Osteocyte (in vitro differentiated cells): ENCODE measurements around the gene PARVG. TPM values are rescaled to one million over a fixed set of nuclear protein-coding genes. Genes with fewer than 3 reads are reported as not detected.

ENCODE experiments used
- DNase-seq: peaks from one replicate; pipeline ENCODE4 v3.0.0; 2021; ENCODE audit warnings: mixed read lengths; ENCODE audit not compliant: unreplicated experiment; ENCODE audit errors: extremely low spot score
- H3K27ac Mint-ChIP-seq: one replicate; pipeline ENCODE4 v1.8.0; 2021; ENCODE audit warnings: mild to moderate bottlenecking, mixed read lengths; ENCODE audit not compliant: unreplicated experiment
- H3K27me3 Mint-ChIP-seq: one replicate; pipeline ENCODE4 v1.8.0; 2021; ENCODE audit warnings: mixed read lengths; ENCODE audit not compliant: unreplicated experiment
- H3K36me3 Mint-ChIP-seq: one replicate; pipeline ENCODE4 v1.8.0; 2021; ENCODE audit warnings: mixed read lengths; ENCODE audit not compliant: unreplicated experiment
- H3K4me1 Mint-ChIP-seq: one replicate; pipeline ENCODE4 v1.8.0; 2021; ENCODE audit warnings: mixed read lengths; ENCODE audit not compliant: unreplicated experiment
- H3K4me3 Mint-ChIP-seq: one replicate; pipeline ENCODE4 v1.8.0; 2021; ENCODE audit warnings: mild to moderate bottlenecking, moderate library complexity, mixed read lengths; ENCODE audit not compliant: unreplicated experiment
- H3K9me3 Mint-ChIP-seq: one replicate; pipeline ENCODE4 v1.8.0; 2021; ENCODE audit warnings: mixed read lengths; ENCODE audit not compliant: unreplicated experiment
- total RNA-seq: library from RNA; stranded (reverse); gene quantifications from 2 replicates; pipeline ENCODE4 v1.2.1, GENCODE V29; 2021
- TF ChIP-seq, protein P1 (sequence below): fragments of 200-600 bp; sonication (generic); IDR thresholded peaks from 2 replicates; pipeline ENCODE4 v1.5.0; 2021; ENCODE audit warnings: antibody characterized with exemption, mild to moderate bottlenecking, moderate library complexity

The PARVG gene
- total RNA-seq, 1 donor from 2014 or later = not detected

DNA sequence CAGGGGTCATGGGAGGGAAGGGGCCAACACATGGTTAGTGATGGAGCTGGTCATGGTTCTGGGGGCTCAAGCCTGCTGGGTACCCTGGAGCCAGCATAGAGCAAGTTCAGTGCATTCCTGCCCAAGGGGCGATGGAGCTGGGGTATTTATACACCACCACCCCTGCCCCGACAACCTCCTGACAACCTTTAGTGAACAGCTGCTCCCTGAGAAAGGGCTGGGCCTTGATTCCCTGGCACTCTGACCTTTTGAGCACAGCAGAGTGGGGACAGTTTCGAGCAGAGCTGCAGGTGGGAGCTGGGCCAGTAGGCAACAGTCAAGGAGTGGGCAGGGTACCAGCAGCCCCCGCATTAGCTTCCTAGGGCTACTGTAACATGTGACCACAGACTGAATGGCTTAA lies 6.0 kb downstream of the PARVG start:
- TF ChIP-seq, protein P1, sequence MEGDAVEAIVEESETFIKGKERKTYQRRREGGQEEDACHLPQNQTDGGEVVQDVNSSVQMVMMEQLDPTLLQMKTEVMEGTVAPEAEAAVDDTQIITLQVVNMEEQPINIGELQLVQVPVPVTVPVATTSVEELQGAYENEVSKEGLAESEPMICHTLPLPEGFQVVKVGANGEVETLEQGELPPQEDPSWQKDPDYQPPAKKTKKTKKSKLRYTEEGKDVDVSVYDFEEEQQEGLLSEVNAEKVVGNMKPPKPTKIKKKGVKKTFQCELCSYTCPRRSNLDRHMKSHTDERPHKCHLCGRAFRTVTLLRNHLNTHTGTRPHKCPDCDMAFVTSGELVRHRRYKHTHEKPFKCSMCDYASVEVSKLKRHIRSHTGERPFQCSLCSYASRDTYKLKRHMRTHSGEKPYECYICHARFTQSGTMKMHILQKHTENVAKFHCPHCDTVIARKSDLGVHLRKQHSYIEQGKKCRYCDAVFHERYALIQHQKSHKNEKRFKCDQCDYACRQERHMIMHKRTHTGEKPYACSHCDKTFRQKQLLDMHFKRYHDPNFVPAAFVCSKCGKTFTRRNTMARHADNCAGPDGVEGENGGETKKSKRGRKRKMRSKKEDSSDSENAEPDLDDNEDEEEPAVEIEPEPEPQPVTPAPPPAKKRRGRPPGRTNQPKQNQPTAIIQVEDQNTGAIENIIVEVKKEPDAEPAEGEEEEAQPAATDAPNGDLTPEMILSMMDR = no peak
- no peak for DNase-seq
- Mint-ChIP-seq H3K27ac (no peak overlapping the region), H3K36me3 (no peaks in the 10 kb centered on the region), H3K27me3 (peaks cover 11% of the 10 kb centered on the region), H3K4me3 (no peak overlapping the region), H3K9me3 (no peaks in the 10 kb centered on the region), H3K4me1 (peaks cover 2% of the 10 kb centered on the region)

DNA sequence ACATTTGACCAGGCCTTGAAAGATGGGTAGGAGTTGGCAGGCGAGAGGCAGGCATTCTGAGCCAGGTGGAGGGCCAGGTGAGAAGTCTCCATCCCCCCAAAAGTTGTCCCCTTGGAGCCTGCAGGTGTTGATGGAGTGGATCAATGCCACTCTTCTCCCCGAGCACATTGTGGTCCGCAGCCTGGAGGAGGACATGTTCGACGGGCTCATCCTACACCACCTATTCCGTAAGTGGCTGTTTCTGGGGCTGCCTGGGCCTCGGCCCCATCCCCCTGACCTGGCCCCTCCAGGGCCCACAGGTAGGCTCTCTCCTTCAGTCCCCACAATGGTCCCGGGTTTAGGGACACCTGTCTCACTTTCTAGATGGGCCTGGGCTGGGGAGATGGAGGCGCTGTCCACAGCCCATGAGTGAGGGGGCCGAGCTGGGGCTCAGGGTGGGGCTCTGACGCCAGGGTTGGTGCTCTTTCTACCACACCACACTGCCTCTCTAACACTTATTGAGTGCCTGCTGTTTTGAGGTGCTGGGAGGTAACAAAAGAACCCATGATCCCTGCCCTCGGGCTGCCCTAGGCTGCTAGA lies 7.0 kb downstream of the PARVG start:
- peaks cover 8% of the 10 kb centered on the region for H3K27me3 Mint-ChIP-seq
- no peak for DNase-seq
- TF ChIP-seq, protein P1 = no peak
- H3K4me1 Mint-ChIP-seq = peaks cover 2% of the 10 kb centered on the region
- H3K27ac Mint-ChIP-seq = no peak overlapping the region
- H3K36me3 Mint-ChIP-seq = no peaks in the 10 kb centered on the region
- H3K9me3 Mint-ChIP-seq = no peaks in the 10 kb centered on the region
- H3K4me3 Mint-ChIP-seq = no peak overlapping the region

DNA sequence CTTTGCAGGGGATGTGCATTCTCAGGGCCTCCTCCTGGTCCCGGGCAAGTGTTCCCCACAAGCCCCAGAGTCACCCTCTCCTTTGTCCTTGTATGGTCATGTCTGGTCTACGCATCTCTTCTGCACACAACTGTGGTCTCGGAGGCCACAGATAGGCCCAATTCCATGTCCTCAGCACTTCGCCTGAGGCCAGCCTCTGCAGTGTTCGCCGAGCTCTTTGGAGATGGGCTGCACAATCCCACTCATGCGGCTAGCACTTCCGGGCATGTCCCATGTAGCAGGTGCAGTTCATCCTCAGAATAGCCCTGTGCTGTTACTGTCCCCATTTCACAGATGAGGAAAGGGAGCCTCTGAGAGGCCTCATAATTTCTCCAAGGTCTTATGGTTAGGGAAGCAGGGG lies 7.6 kb downstream of the PARVG start:
- H3K36me3 Mint-ChIP-seq = no peaks in the 10 kb centered on the region
- H3K4me3 Mint-ChIP-seq = no peak overlapping the region
- peaks cover 12% of the 10 kb centered on the region for H3K27me3 Mint-ChIP-seq
- no peaks in the 10 kb centered on the region for H3K9me3 Mint-ChIP-seq
- TF ChIP-seq, protein P1 = no peak
- H3K4me1 Mint-ChIP-seq = peaks cover 2% of the 10 kb centered on the region
- no peak overlapping the region for H3K27ac Mint-ChIP-seq
- no peak for DNase-seq

DNA sequence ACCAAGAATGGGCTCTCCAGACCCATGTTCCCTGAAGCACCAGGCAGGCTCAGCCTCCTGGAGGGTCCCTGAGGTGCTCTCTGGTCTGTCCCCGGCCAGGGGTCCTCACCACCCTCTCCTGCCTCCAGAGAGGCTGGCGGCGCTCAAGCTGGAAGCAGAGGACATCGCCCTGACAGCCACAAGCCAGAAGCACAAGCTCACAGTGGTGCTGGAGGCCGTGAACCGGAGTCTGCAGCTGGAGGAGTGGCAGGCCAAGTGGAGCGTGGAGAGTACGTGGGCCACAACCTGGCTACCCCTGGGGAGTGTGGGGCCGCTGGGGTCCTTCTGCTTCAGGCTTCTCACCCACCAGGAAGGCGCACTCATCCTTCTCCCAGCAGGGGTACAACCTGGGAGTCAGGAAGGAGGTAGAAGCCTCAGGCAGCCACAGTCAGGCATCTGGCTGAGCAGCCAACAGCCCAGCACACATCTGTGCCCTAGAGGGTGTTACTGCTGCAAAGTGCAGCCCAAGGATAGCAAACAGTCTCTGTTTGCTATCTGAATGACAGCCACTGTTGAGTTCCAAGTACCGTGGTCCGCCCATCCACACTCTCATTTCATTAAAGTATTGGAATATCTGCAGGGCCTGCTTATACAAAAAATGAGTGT lies 8.4 kb downstream of the PARVG start:
- H3K9me3 Mint-ChIP-seq = no peaks in the 10 kb centered on the region
- H3K4me1 Mint-ChIP-seq = no peaks in the 10 kb centered on the region
- no peak for DNase-seq
- H3K27me3 Mint-ChIP-seq = peaks cover 18% of the 10 kb centered on the region
- H3K27ac Mint-ChIP-seq = no peak overlapping the region
- no peaks in the 10 kb centered on the region for H3K36me3 Mint-ChIP-seq
- H3K4me3 Mint-ChIP-seq = no peak overlapping the region
- TF ChIP-seq, protein P1 = no peak

DNA sequence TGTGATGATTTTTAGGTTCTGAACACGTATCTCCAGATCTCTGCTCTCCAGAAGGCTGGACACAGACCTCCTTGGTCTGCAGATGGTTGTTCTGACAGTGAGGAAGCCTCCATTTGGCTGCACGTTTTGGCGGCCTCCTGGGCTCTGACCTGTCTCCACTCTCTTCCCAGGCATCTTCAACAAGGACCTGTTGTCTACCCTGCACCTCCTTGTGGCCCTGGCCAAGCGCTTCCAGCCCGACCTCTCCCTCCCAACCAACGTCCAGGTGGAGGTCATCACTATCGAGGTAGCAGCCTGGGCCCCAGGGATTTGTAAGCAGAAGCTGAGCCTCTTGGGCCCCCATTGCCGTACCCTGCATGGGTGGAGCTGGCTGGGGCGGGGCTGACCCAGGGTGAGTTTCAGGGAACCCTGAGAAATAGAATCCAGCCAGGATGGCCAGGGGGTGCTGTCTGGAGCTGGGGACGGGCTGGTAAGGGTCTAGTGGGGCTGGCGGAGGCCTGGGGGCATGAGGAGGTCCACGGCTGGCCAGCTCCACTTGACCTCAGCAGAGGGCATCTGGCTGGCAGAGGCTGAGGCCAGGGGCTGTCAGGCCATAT lies 9.8 kb downstream of the PARVG start:
- no peak overlapping the region for H3K4me3 Mint-ChIP-seq
- no peaks in the 10 kb centered on the region for H3K36me3 Mint-ChIP-seq
- H3K9me3 Mint-ChIP-seq = no peaks in the 10 kb centered on the region
- TF ChIP-seq, protein P1 = no peak
- peaks cover 17% of the 10 kb centered on the region for H3K27me3 Mint-ChIP-seq
- no peak for DNase-seq
- no peak overlapping the region for H3K27ac Mint-ChIP-seq
- H3K4me1 Mint-ChIP-seq = no peaks in the 10 kb centered on the region
